K562 (cell line): ENCODE results near the gene ARID3A. TPM values are rescaled to one million over a fixed set of nuclear protein-coding genes. Genes with fewer than 3 reads are reported as not detected.

Experiments
- EP300 ChIP-seq: IDR thresholded peaks from 2 replicates; pipeline ENCODE4 v1.6.1; 2012; ENCODE audit warnings: low read length, improper control_type of control experiment
- MGA ChIP-seq: fragments of 450-650 bp; IDR thresholded peaks from 2 replicates; pipeline ENCODE4 v1.6.1; 2016; ENCODE audit warnings: mild to moderate bottlenecking, moderate library complexity
- POLR2G ChIP-seq: fragments of 200-400 bp; formaldehyde crosslinking; IDR thresholded peaks from 2 replicates; pipeline ENCODE4 v1.6.1; 2017; ENCODE audit warnings: low read depth, mild to moderate bottlenecking, antibody characterized with exemption, low read length, moderate library complexity
- RBFOX2 ChIP-seq: fragments of 200-400 bp; formaldehyde crosslinking; IDR thresholded peaks from 2 replicates; pipeline ENCODE4 v1.6.1; 2017; ENCODE audit warnings: low read depth, mild to moderate bottlenecking, low read length, moderate library complexity
- RBM22 ChIP-seq: fragments of 200-400 bp; formaldehyde crosslinking; IDR thresholded peaks from 2 replicates; pipeline ENCODE4 v1.6.1; 2018; ENCODE audit warnings: low read length, low read depth; ENCODE audit not compliant: poor library complexity, severe bottlenecking
- TFAP4 ChIP-seq: sonication (generic); formaldehyde crosslinking; IDR thresholded peaks from 2 replicates; pipeline ENCODE4 v1.8.0; 2022; ENCODE audit warnings: missing genetic modification reagents, mild to moderate bottlenecking, moderate library complexity, borderline replicate concordance
- VEZF1 ChIP-seq: fragments of 200-800 bp; sonication (Bioruptor generic); IDR thresholded peaks from 2 replicates; pipeline ENCODE4 v1.6.1; 2017; ENCODE audit warnings: missing genetic modification characterization, missing compliant biosample characterization
- polyA plus RNA-seq, 8 experiments: library from polyadenylated mRNA; depleted of rRNA in 4 of 8; stranded (reverse) in 5 of 8; unstranded in 3 of 8; fragments of >200 nt; fragmentation: Nextera tagmentation in 2 of 8; fragmentation: Illumina TruSeq in 1 of 8; extraction: Ambion mirVana in 2 of 8; extraction: Trizol in 1 of 8; gene quantifications; 2 replicates each; pipeline versions ENCODE4 v1.2.1 to v1.2.3, GENCODE V29; 2011 to 2014; ENCODE audit warnings: inconsistent platforms in 1 of 8, missing spikeins in 1 of 8
- total RNA-seq, 7 experiments: library from RNA; depleted of rRNA in 6 of 7; stranded (reverse); fragments of >200 nt in 6 of 7; fragmentation: Illumina TruSeq in 2 of 7; extraction: Trizol in 2 of 7; gene quantifications; 2 replicates each; pipeline versions ENCODE4 v1.2.1 to v1.2.3, GENCODE V29; 2011 to 2021; ENCODE audit warnings: low replicate concordance in 1 of 7

ARID3A gene
- total and polyA plus RNA-seq, 9 of the 15 experiments (the other 6 are each of a cell fraction or from before 2014, with no cell fraction given) = 1.4 to 118 (median 31.2) TPM

GRCh38 chr19:879711-880438 lies 46.0 kb upstream of the ARID3A start (continued):
- no peak for TF ChIP-seq MGA
- TF ChIP-seq RBM22 = peak; percentile 41
- TF ChIP-seq POLR2G = peak; percentile 58
- no peak for TF ChIP-seq EP300
- peak; percentile 51 for TF ChIP-seq RBFOX2
- peak; percentile 48; the same call in 1 of the 2 replicates for TF ChIP-seq TFAP4 (CRISPR knock-in tag)
- 0 out of 2 replicates have a peak, but pooled peaks have one; percentile 25 for TF ChIP-seq VEZF1 (CRISPR knock-in tag)
